Measurements from ENCODE around the gene NCR1.
A peak's percentile ranks its signal among the peaks of the same experiment; 100 is the strongest.
"Not testable (repeated sequence)": the region's sequence is repeated elsewhere in the genome, so short reads cannot be mapped to it uniquely, and the experiment has no call there.

NCR1 gene

GRCh38 chr19:54923276-54923675, 17.3 kb downstream of the NCR1 start:
- H3K27ac ChIP-seq (ENCODE audit: low read length) = no peak overlapping the region
- H3K27me3 ChIP-seq (ENCODE audit: low read depth, low read length) = no peaks in the 10 kb centered on the region
- no peaks in the 10 kb centered on the region for H3K4me1 ChIP-seq (ENCODE audit: low read length)
- TF ChIP-seq EZH2phosphoT487 (IDR thresholded peaks at IDR 0.05; ENCODE audit: low read depth) = no peak
- TF ChIP-seq, protein P1, sequence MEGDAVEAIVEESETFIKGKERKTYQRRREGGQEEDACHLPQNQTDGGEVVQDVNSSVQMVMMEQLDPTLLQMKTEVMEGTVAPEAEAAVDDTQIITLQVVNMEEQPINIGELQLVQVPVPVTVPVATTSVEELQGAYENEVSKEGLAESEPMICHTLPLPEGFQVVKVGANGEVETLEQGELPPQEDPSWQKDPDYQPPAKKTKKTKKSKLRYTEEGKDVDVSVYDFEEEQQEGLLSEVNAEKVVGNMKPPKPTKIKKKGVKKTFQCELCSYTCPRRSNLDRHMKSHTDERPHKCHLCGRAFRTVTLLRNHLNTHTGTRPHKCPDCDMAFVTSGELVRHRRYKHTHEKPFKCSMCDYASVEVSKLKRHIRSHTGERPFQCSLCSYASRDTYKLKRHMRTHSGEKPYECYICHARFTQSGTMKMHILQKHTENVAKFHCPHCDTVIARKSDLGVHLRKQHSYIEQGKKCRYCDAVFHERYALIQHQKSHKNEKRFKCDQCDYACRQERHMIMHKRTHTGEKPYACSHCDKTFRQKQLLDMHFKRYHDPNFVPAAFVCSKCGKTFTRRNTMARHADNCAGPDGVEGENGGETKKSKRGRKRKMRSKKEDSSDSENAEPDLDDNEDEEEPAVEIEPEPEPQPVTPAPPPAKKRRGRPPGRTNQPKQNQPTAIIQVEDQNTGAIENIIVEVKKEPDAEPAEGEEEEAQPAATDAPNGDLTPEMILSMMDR (IDR thresholded peaks at IDR 0.05; ENCODE audit: low read depth, low read length) = no peak
- H3K36me3 ChIP-seq (replicated peaks; ENCODE audit: low read depth, low read length) = peaks cover 25% of the 10 kb centered on the region
- H3K79me2 ChIP-seq (ENCODE audit: low read length) = no peaks in the 10 kb centered on the region
- no peak overlapping the region for H2AFZ ChIP-seq (ENCODE audit: low read depth, low read length)
- H4K20me1 ChIP-seq (ENCODE audit: insufficient read depth, low read length) = no peaks in the 10 kb centered on the region
- H3K4me3 ChIP-seq (ENCODE audit: low read length) = no peak overlapping the region
- peaks cover under 1% of the 10 kb centered on the region; the same call in 1 of the 2 replicates for H3K9me3 ChIP-seq (ENCODE audit: insufficient read depth, low read length)
- H3K9ac ChIP-seq (ENCODE audit: low read length) = no peak overlapping the region
- no peak overlapping the region for H3K4me2 ChIP-seq (ENCODE audit: low read length)

DNA sequence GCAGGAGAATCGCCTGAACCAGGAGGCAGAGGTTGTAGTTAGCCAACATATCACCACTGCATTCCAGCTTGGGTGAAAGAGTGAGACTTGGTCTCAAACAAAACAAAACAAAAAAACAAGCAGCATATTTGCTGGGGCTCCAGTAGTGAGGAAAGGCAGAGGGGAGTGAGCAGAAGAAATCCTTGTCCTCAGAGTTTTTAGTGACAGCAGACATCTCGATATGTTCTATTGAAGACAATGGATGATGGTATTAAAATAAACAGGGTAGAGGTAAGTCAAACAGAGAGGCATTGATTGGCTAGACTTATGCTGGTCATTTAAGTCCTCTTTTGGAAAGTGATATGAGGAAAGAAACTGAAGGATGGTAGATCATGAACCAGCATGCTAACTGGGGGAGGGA, 22.4 kb downstream of the NCR1 start:
- no peak overlapping the region for H2AFZ ChIP-seq (ENCODE audit: low read depth, low read length)
- no peak overlapping the region for H3K4me3 ChIP-seq (ENCODE audit: low read length)
- peaks cover 5% of the 10 kb centered on the region for H3K9me3 ChIP-seq (ENCODE audit: insufficient read depth, low read length)
- H3K27ac ChIP-seq (ENCODE audit: low read length) = no peak overlapping the region
- no peaks in the 10 kb centered on the region for H3K4me1 ChIP-seq (ENCODE audit: low read length)
- no peaks in the 10 kb centered on the region for H3K79me2 ChIP-seq (ENCODE audit: low read length)
- H3K4me2 ChIP-seq (ENCODE audit: low read length) = no peak overlapping the region
- no peaks in the 10 kb centered on the region for H4K20me1 ChIP-seq (ENCODE audit: insufficient read depth, low read length)
- no peaks in the 10 kb centered on the region for H3K27me3 ChIP-seq (ENCODE audit: low read depth, low read length)
- TF ChIP-seq, protein P1 (IDR thresholded peaks at IDR 0.05; ENCODE audit: low read depth, low read length) = no peak
- no peak for TF ChIP-seq EZH2phosphoT487 (IDR thresholded peaks at IDR 0.05; ENCODE audit: low read depth)
- H3K9ac ChIP-seq (ENCODE audit: low read length) = no peak overlapping the region
- peaks cover 51% of the 10 kb centered on the region for H3K36me3 ChIP-seq (replicated peaks; ENCODE audit: low read depth, low read length)

DNA sequence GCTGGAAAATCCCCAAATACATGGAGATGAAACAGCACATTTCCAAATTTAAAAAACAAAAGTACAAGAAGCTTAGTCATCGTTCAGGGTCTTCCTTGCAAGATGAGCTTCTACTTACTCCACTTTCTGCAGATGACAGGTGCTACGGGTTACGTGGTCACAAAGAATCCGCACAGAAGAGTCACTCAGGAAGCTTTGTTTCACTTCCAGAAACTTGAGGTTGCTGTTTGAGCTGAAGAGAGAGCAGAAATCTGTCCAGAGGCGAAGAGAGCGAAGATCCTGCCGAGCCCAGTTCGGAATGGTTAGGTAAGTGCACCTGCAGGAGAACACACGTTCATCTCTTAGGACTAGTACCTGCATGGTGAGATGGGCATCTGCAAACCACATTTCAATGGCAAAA, 32.0 kb downstream of the NCR1 start:
- Histone ChIP-seq H3K27ac (ENCODE audit: low read length) (peak overlapping the region; percentile 55), H3K4me1 (ENCODE audit: low read length) (peaks cover 41% of the 10 kb centered on the region), H3K4me2 (ENCODE audit: low read length) (peak overlapping the region; percentile 99)

DNA sequence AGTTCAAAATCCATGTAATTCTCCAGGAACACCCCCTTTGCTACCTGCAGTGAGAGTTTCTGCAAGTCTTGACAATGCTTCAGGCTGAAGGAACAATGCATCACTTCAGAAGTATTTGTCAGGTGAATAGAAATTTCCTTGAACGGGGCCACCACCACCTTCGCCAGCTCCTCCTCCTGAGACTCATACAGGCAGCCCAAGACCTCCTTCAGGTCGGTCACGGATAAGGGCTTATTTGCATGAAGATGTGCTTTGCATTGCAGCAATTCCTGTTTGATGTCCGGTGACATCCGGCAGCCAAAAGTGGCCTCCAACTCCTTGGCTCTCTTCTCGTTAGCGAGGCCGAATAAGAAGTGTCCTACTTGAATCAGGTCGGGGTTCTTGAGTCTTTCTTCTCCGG, 33.0 kb downstream of the NCR1 start:
- TF ChIP-seq, protein P1 (IDR thresholded peaks at IDR 0.05; ENCODE audit: low read depth, low read length) = no peak
- TF ChIP-seq EZH2phosphoT487 (IDR thresholded peaks at IDR 0.05; ENCODE audit: low read depth) = no peak
- Histone ChIP-seq H3K9ac (ENCODE audit: low read length) (peak overlapping the region; percentile 72), H3K79me2 (ENCODE audit: low read length) (no peaks in the 10 kb centered on the region), H3K4me3 (ENCODE audit: low read length) (peak overlapping the region; percentile 92), H4K20me1 (ENCODE audit: insufficient read depth, low read length) (no peaks in the 10 kb centered on the region), H3K27ac (ENCODE audit: low read length) (peak overlapping the region; percentile 55), H3K4me1 (ENCODE audit: low read length) (peaks cover 44% of the 10 kb centered on the region), H3K9me3 (ENCODE audit: insufficient read depth, low read length) (no peaks in the 10 kb centered on the region), H3K4me2 (ENCODE audit: low read length) (peak overlapping the region; percentile 99), H3K27me3 (ENCODE audit: low read depth, low read length) (no peaks in the 10 kb centered on the region), H2AFZ (ENCODE audit: low read depth, low read length) (peak overlapping the region; percentile 54), H3K36me3 (replicated peaks; ENCODE audit: low read depth, low read length) (peaks cover 27% of the 10 kb centered on the region)

More for the DNA sequence above, 32.0 kb downstream of the NCR1 start:
- Histone ChIP-seq H4K20me1 (ENCODE audit: insufficient read depth, low read length) (no peaks in the 10 kb centered on the region), H3K9ac (ENCODE audit: low read length) (peak overlapping the region; percentile 72), H2AFZ (ENCODE audit: low read depth, low read length) (no peak overlapping the region), H3K9me3 (ENCODE audit: insufficient read depth, low read length) (no peaks in the 10 kb centered on the region), H3K36me3 (replicated peaks; ENCODE audit: low read depth, low read length) (peaks cover 33% of the 10 kb centered on the region), H3K27me3 (ENCODE audit: low read depth, low read length) (no peaks in the 10 kb centered on the region), H3K4me3 (ENCODE audit: low read length) (peak overlapping the region; percentile 92), H3K79me2 (ENCODE audit: low read length) (no peaks in the 10 kb centered on the region)
- TF ChIP-seq, protein P1 (IDR thresholded peaks at IDR 0.05; ENCODE audit: low read depth, low read length) = no peak
- TF ChIP-seq EZH2phosphoT487 (IDR thresholded peaks at IDR 0.05; ENCODE audit: low read depth) = no peak

GRCh38 chr19:54939538-54939937, 33.6 kb downstream of the NCR1 start:
- peak overlapping the region; percentile 72; the same call in 1 of the 2 replicates for H3K9ac ChIP-seq (ENCODE audit: low read length)
- not testable (repeated sequence) for H3K9me3 ChIP-seq (ENCODE audit: insufficient read depth, low read length); H4K20me1 ChIP-seq (ENCODE audit: insufficient read depth, low read length); H3K79me2 ChIP-seq (ENCODE audit: low read length); H3K27me3 ChIP-seq (ENCODE audit: low read depth, low read length); H2AFZ ChIP-seq (ENCODE audit: low read depth, low read length)
- peak overlapping the region; percentile 92 for H3K4me3 ChIP-seq (ENCODE audit: low read length)
- H3K27ac ChIP-seq (ENCODE audit: low read length) = peak overlapping the region; percentile 55
- peak overlapping the region; percentile 99 for H3K4me2 ChIP-seq (ENCODE audit: low read length)
- peaks cover 51% of the 10 kb centered on the region for H3K4me1 ChIP-seq (ENCODE audit: low read length)
- H3K36me3 ChIP-seq (replicated peaks; ENCODE audit: low read depth, low read length) = peaks cover 22% of the 10 kb centered on the region

GRCh38 chr19:54943772-54944361, 37.9 kb downstream of the NCR1 start:
- Histone ChIP-seq H3K4me2 (ENCODE audit: low read length) (peak overlapping the region; percentile 23), H2AFZ (ENCODE audit: low read depth, low read length) (peak overlapping the region; percentile 84; the same call in 1 of the 2 replicates), H3K27ac (ENCODE audit: low read length) (peak overlapping the region; percentile 13; the same call in 1 of the 2 replicates), H3K4me1 (ENCODE audit: low read length) (peaks cover 47% of the 10 kb centered on the region), H3K9ac (ENCODE audit: low read length) (peak overlapping the region; percentile 1; the same call in 1 of the 2 replicates)
- H3K79me2 ChIP-seq (ENCODE audit: low read length); H4K20me1 ChIP-seq (ENCODE audit: insufficient read depth, low read length); H3K9me3 ChIP-seq (ENCODE audit: insufficient read depth, low read length); H3K36me3 ChIP-seq (replicated peaks; ENCODE audit: low read depth, low read length); H3K4me3 ChIP-seq (ENCODE audit: low read length); H3K27me3 ChIP-seq (ENCODE audit: low read depth, low read length): not testable (repeated sequence)
